ENCODE data around the gene GPR45. TPM values are rescaled to one million over a fixed set of nuclear protein-coding genes. Genes with fewer than 3 reads are reported as not detected.

Gene GPR45
- total and polyA plus RNA-seq, 2 donors (not counting 3 experiments of a cell fraction or from before 2014, with no cell fraction given) = not detected

GRCh38 chr2:105235388-105236059 lies 6.0 kb upstream of the GPR45 start:
- FAIRE-seq (peak; percentile 83), DNase-seq (ENCODE audit: low read depth, low spot score) (peak; percentile 73)
- Histone ChIP-seq H3K4me3 (replicated peaks in 1 of 3; ENCODE audit: insufficient read depth in 1 of 3, low read depth in 1 of 3, low read length in 3 of 3) (no peak overlapping the region), H3K27me3 (ENCODE audit: control insufficient read depth in 2 of 2, insufficient read depth in 2 of 2, low read length in 2 of 2) (peaks cover 2 to 7% of the 10 kb centered on the region in 2 experiments), H4K20me1 (replicated peaks; ENCODE audit: control insufficient read depth, extremely low read depth, insufficient read depth, low read length) (no peaks in the 10 kb centered on the region), H2AFZ (ENCODE audit: low read depth, low read length) (no peak overlapping the region), H3K9me1 (replicated peaks; ENCODE audit: control insufficient read depth, extremely low read depth, insufficient read depth, low read length) (no peaks in the 10 kb centered on the region), H3K4me1 (ENCODE audit: control insufficient read depth, extremely low read depth, insufficient read depth, low read length) (peaks cover 4% of the 10 kb centered on the region), H3K79me2 (ENCODE audit: control insufficient read depth, insufficient read depth, low read length) (no peaks in the 10 kb centered on the region), H3K4me2 (ENCODE audit: insufficient read depth, low read length) (no peak overlapping the region), H3K9me3 (replicated peaks; ENCODE audit: control insufficient read depth, insufficient read depth, low read length) (no peaks in the 10 kb centered on the region), H3K36me3 (ENCODE audit: control insufficient read depth in 2 of 2, extremely low read depth in 1 of 2, insufficient read depth in 2 of 2, low read length in 2 of 2) (no peaks in the 10 kb centered on the region), H3K9ac (replicated peaks; ENCODE audit: extremely low read depth, insufficient read depth, low read length) (no peak overlapping the region), H3K27ac (ENCODE audit: insufficient read depth, low read depth, low read length) (no peak overlapping the region)
- no TSS peak for BruUV-seq (replicated peaks)
- TF ChIP-seq POLR2A (IDR thresholded peaks at IDR 0.05; ENCODE audit: low read depth, low read length) = no peak
- TF ChIP-seq MYC (IDR thresholded peaks at IDR 0.05; ENCODE audit: low read depth, low read length) = no peak
- peak; percentile 66 for TF ChIP-seq GATA2 (IDR thresholded peaks at IDR 0.05; ENCODE audit: insufficient read depth, insufficient read length, low read depth, low read length)
- TF ChIP-seq JUN (IDR thresholded peaks at IDR 0.05; ENCODE audit: borderline replicate concordance, insufficient read depth, insufficient read length, low read depth) = no peak
- peak; percentile 70 to 79 for TF ChIP-seq CTCF (IDR thresholded peaks at IDR 0.05; ENCODE audit: extremely low read depth in 1 of 2, insufficient read depth in 1 of 2, low read depth in 1 of 2, low read length in 2 of 2)
- TF ChIP-seq POLR2AphosphoS5 (IDR thresholded peaks at IDR 0.05; ENCODE audit: insufficient read depth, low read depth, low read length) = no peak
- no peak for TF ChIP-seq EZH2 (IDR thresholded peaks at IDR 0.05; ENCODE audit: borderline replicate concordance, low read depth, low read length, severe bottlenecking)
- ChIA-PET POLR2A (no interaction called here), CTCF (interaction anchor here (0.6 to 7.6 kb wide), 24 partner anchors 12 to 386 kb away, joined by 3 to 225 read pairs (median 4); no protein-coding TSS in a partner anchor)
- dilution Hi-C loops (cut with MboI; ENCODE audit: extremely low pct_ligation_motif_present, low sequenced_read_pairs) (no loop called here), intact Hi-C loops (cut with micrococcal nuclease) (loop anchor here (1.0 to 5.0 kb wide), 3 partner anchors 56 to 287 kb away; no protein-coding TSS in a partner anchor)

All from endothelial cell of umbilical vein (primary cell).